GM21360 (cell line): Measurements from ENCODE around the gene OVAAL.

Experiments used
- ATAC-seq: cut with Tn5 transposase; IDR thresholded peaks from one replicate; pipeline ENCODE4 v1.9.1; 2021; ENCODE audit warnings: mild to moderate bottlenecking, moderate library complexity; ENCODE audit not compliant: unreplicated experiment

The OVAAL gene

DNA sequence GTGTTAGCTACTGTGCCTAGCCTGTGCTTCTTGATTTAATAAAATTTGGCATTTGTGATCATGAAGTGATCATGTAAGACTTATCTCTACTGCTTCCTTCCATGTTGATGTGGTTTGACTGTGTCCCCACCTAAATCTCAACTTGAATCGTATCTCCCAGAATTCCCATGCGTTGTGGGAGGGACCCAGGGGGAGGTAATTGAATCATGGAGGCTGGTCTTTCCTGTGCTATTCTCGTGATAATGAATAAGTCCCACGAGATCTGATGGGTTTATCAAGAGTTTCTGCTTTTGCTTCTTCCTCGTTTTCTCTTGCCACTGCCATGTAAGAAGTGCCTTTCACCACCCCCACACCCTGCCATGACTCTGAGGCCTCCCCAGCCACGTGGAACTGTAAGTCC is at the start of gene OVAAL:
Gene OVAAL, plus strand, starts transcription at position 301 of the 400 bp plus-strand sequence.
- ATAC-seq, result no peak

DNA sequence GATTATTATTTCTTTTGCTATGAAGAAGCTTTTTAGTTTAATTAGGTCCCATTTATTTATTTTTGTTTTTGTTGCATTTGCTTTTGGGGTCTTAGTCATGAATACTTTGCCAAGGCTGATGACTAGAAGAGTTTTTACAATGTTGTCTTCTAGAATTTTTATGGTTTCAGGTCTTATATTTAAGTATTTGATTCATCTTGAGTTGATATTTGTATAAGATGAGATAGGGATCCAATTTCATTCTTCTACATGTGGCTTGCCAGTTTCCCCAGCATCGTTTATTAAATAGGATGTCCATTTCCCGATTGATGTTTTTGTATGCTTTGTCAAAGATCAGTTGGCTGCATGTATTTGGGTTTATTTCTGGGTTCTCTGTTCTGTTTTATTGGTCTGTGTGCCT is 47.9 kb upstream of the OVAAL start:
- ATAC-seq, result no peak

DNA sequence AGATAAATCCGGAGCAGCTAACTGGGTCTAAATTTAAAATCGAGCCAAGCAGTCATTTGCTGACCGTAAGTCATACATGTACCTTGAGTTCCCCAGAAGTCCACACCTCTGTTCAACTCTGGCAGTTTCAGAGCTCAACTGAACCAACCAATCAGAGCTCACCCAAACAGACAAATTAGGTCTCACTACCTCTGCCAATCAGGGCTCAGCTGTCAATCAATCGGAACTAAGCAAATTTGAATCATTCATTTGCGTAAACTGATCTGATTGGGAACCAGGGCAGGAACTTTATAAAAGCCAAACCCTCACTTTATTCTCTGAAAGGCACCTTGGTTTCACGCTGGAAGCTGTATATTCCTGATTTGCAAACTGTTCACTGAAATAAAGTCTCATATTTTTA is 45.2 kb upstream of the OVAAL start:
- ATAC-seq, result no peak

- ATAC-seq, result no peak
These were observed 43.4 kb upstream of the OVAAL start for GRCh38 chr1:180515364-180515763.

- ATAC-seq, result peak; percentile 89
These were observed 42.8 kb upstream of the OVAAL start for GRCh38 chr1:180515857-180516388.

DNA sequence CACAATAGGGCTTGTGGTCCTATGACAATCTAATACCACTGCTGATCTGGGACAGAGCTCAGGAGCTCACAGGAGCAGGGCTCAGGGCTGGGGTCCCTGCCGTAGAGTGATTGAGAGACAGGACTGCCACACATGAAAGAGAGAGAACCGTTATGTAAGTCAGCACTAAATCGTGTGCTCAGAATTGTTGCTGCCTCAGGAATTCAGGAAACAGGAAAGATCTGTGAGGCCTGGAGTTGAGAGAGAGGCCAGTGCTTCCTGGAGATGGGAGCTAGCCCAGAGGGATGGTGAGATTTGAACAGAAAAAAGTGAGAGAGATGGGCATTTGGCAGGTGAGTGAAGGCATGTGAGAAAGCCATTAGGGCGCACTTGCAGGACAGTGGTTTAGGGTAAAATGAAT is 38.9 kb upstream of the OVAAL start:
- ATAC-seq, result no peak

GRCh38 chr1:180521474-180522212 is 37.1 kb upstream of the OVAAL start:
- no peak for ATAC-seq

DNA sequence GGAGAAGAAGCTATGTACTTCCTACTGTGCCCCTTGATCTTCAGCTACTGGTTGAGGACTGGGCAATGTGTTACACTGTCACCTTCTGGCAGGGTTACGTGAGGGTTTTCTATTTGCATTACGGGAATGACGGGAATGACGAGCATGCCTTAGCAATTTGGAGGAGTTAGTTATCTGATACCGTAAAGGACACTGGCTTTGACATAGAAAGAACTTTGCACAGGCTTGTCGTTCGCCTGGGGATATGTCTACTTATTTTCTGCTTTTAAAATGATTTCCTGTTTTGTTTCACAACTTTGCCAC is 36.6 kb upstream of the OVAAL start:
- no peak for ATAC-seq

GRCh38 chr1:180524160-180524914 is 34.4 kb upstream of the OVAAL start:
- ATAC-seq, result no peak

DNA sequence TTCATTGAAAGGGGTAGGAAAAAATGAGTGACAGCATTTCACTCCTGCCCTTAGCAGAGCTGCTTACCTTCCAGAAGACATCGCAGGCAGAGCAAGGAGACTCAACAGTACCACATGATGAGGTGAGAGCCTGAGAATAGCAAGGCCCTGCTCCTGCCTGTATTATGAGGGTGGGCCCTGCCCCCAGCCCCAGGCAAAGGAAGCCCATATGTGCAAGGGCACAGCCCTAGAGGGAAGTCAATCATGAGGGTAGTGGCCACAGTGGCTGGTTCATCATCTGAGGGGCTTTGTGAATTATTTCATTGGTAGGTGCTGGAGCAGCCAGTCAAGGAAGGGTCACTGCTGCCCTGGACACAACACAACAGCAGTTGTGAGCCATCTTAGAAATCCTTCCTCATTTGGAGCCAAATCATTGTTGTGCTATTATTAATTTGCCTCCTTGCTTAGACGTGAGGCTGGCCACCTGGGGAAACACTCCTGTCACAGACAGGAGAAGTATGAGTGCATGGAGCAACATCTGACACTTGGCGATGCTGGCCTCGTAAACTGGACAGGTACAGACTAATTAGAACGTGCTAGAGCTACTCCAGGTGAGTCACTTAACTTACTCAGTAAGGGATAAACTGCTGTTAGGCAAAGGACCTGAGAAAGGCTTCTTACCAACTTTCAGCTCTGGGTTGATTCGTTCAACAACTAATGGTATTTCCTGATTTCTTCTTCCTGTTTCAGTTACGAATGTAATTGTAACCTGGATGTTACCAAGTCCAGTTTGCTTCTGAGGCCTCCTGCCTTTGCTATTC is 33.6 kb upstream of the OVAAL start:
- ATAC-seq, result no peak

- no peak for ATAC-seq
These were observed 33.1 kb upstream of the OVAAL start for GRCh38 chr1:180525715-180526039.

- no peak for ATAC-seq
These were observed 31.6 kb upstream of the OVAAL start for GRCh38 chr1:180527101-180527669.

GRCh38 chr1:180528868-180529470 is 29.8 kb upstream of the OVAAL start:
- ATAC-seq, result no peak

- no peak for ATAC-seq
These were observed 28.3 kb upstream of the OVAAL start for GRCh38 chr1:180530501-180530900.

DNA sequence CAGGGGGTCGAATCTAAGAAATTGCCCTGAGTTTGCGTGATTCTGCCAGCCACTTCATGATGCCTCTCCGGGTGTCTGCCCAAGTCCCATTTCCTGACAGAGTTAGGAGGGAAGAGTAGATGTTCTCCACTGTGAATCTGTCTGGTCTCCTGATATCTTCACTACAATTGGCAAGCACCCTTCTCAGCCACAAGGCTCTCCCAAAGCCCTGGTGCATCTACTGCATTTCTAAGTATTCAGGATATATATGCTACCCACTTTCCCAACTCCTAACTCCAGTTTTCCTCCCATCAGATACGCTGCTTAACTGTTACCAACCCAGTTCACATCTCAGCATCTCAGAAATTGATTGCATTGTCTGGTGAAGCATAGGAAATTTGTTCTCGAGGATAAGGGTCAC is 25.9 kb upstream of the OVAAL start:
- ATAC-seq, result no peak

DNA sequence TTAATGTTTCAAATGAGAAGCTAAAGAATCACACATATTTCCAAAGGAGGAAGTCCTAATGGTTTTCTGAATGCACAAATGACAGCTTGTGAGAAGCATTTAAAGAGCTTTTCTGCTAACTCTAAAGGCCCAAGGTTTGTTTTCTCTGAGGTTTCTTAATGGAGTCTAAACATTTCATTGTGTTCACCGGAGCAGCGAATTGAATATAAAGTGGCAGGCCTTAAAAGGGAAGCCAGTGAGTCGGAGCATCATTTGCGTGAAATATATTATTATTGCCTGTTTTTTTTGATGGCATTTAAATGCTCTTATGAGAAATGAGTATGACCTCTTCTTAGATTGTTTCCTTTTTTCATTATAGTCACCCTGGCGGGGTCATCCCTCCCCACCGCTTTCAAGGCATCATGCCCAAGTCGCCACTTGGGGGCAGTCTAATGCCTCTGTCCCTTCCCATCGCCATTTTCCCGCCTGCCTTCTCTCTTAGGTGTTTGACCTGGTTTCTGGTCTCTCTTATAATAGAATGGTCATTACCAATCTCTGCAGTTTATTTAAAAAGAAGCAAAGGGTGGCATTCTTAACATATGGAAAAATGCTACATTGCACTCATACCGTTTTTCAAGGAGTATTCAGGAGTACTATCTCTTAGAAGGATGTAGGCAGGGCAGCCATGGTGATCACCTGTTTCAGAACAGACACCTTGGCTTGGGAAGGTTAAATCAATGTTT is 25.3 kb upstream of the OVAAL start:
- ATAC-seq, result peak; percentile 64

- no peak for ATAC-seq
These were observed 24.6 kb upstream of the OVAAL start for GRCh38 chr1:180534214-180534613.

GRCh38 chr1:180535418-180535999 is 23.3 kb upstream of the OVAAL start:
- ATAC-seq, result no peak

- ATAC-seq, result no peak
These were observed 21.9 kb upstream of the OVAAL start for GRCh38 chr1:180536821-180537372.

- ATAC-seq, result no peak
These were observed 19.6 kb upstream of the OVAAL start for GRCh38 chr1:180539136-180539535.
